ENCODE measurements around the gene BABAM2.
"Not testable (repeated sequence)": the region's sequence is repeated elsewhere in the genome, so short reads cannot be mapped to it uniquely, and the experiment has no call there.

Gene BABAM2

DNA sequence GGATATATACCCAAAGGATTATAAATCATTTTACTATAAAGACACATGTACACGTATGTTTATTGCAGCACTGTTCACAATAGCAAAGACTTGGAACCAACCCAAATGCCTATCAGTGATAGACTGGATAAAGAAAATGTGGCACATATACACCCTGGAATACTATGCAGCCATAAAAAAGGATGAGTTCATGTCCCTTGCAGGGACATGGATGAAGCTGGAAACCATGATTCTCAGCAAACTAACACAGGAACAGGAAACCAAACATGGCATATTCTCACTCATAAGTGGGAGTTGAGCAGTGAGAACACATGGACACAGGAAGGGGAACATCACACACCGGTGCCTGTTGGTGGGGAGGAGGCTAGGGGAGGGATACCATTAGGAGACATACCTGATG is 135.7 kb downstream of the BABAM2 start:
- not testable (repeated sequence) for H3K9me3 ChIP-seq (ENCODE audit: control insufficient read depth, low read length); H3K4me1 ChIP-seq (ENCODE audit: control insufficient read depth, insufficient read depth, low read length, poor library complexity, severe bottlenecking); H3K36me3 ChIP-seq (ENCODE audit: control insufficient read depth, insufficient read depth, low read length); H3K27ac ChIP-seq (ENCODE audit: low read depth, low read length, severe bottlenecking); H3K4me3 ChIP-seq (ENCODE audit: extremely low read depth, insufficient read depth, low read length, poor library complexity, severe bottlenecking)
- WGBS, 2 experiments (ENCODE audit: insufficient coverage in 2 of 2) = 80% methylated on average over 1 of the region's 2 CpGs; no CpG with 5 or more reads in 1 of the 2 experiments

- Histone ChIP-seq H3K36me3 (ENCODE audit: control insufficient read depth, insufficient read depth, low read length) (no peaks in the 10 kb centered on the region), H3K4me1 (ENCODE audit: control insufficient read depth, insufficient read depth, low read length, poor library complexity, severe bottlenecking) (no peaks in the 10 kb centered on the region), H3K4me3 (ENCODE audit: extremely low read depth, insufficient read depth, low read length, poor library complexity, severe bottlenecking) (no peak overlapping the region), H3K27ac (ENCODE audit: low read depth, low read length, severe bottlenecking) (no peak overlapping the region), H3K9me3 (ENCODE audit: control insufficient read depth, low read length) (no peaks in the 10 kb centered on the region)
- WGBS, 2 experiments (ENCODE audit: insufficient coverage in 2 of 2) = 93% methylated on average over 3 of the region's 7 CpGs; no CpG with 5 or more reads in 1 of the 2 experiments
These were observed 137.5 kb downstream of the BABAM2 start for GRCh38 chr2:28028025-28028424.

- Histone ChIP-seq H3K27ac (ENCODE audit: low read depth, low read length, severe bottlenecking) (no peak overlapping the region), H3K4me1 (ENCODE audit: control insufficient read depth, insufficient read depth, low read length, poor library complexity, severe bottlenecking) (no peaks in the 10 kb centered on the region), H3K4me3 (ENCODE audit: extremely low read depth, insufficient read depth, low read length, poor library complexity, severe bottlenecking) (no peak overlapping the region), H3K9me3 (ENCODE audit: control insufficient read depth, low read length) (no peaks in the 10 kb centered on the region), H3K36me3 (ENCODE audit: control insufficient read depth, insufficient read depth, low read length) (no peaks in the 10 kb centered on the region)
- WGBS, 2 experiments (ENCODE audit: insufficient coverage in 2 of 2) = 93 to 100% methylated on average over 1 to 2 of the region's 2 CpGs
These were observed 140.1 kb downstream of the BABAM2 start for GRCh38 chr2:28030600-28030999.

GRCh38 chr2:28032816-28033215 is 142.3 kb downstream of the BABAM2 start:
- H3K36me3 ChIP-seq (ENCODE audit: control insufficient read depth, insufficient read depth, low read length) = no peaks in the 10 kb centered on the region
- no CpG with 5 or more reads among the region's 4 CpGs for whole genome bisulfite sequencing, 2 experiments (ENCODE audit: insufficient coverage in 2 of 2)
- H3K9me3 ChIP-seq (ENCODE audit: control insufficient read depth, low read length) = no peaks in the 10 kb centered on the region
- no peak overlapping the region for H3K4me3 ChIP-seq (ENCODE audit: extremely low read depth, insufficient read depth, low read length, poor library complexity, severe bottlenecking)
- peaks cover 4% of the 10 kb centered on the region for H3K4me1 ChIP-seq (ENCODE audit: control insufficient read depth, insufficient read depth, low read length, poor library complexity, severe bottlenecking)
- H3K27ac ChIP-seq (ENCODE audit: low read depth, low read length, severe bottlenecking) = no peak overlapping the region

DNA sequence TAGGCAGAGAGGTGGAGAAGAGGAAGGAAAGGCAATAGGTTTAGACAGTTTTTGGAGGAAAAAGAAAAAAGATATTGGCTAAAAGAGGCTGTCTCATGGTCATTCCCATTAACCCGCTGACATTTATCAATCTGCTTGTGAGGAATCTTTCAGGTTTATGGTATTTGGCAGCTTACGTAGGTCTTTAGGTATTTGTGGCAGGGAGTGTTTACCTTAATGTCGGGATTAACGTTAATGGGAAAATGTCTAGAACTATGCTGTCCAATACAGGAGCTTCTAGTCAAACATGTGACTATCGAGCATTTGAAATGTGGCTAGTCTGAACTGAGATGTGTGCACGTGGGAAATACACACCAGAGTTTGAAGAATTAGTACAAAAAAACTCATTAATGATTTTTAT is 144.2 kb downstream of the BABAM2 start:
- no peak overlapping the region for H3K27ac ChIP-seq (ENCODE audit: low read depth, low read length, severe bottlenecking)
- no peak overlapping the region for H3K4me3 ChIP-seq (ENCODE audit: extremely low read depth, insufficient read depth, low read length, poor library complexity, severe bottlenecking)
- WGBS, 2 experiments (ENCODE audit: insufficient coverage in 2 of 2) = 100% methylated on average over 5 of the region's 6 CpGs
- H3K4me1 ChIP-seq (ENCODE audit: control insufficient read depth, insufficient read depth, low read length, poor library complexity, severe bottlenecking) = peaks cover 4% of the 10 kb centered on the region
- H3K36me3 ChIP-seq (ENCODE audit: control insufficient read depth, insufficient read depth, low read length) = no peaks in the 10 kb centered on the region
- no peaks in the 10 kb centered on the region for H3K9me3 ChIP-seq (ENCODE audit: control insufficient read depth, low read length)

- no peaks in the 10 kb centered on the region for H3K9me3 ChIP-seq (ENCODE audit: control insufficient read depth, low read length)
- H3K27ac ChIP-seq (ENCODE audit: low read depth, low read length, severe bottlenecking) = no peak overlapping the region
- H3K4me3 ChIP-seq (ENCODE audit: extremely low read depth, insufficient read depth, low read length, poor library complexity, severe bottlenecking) = no peak overlapping the region
- WGBS, 2 experiments (ENCODE audit: insufficient coverage in 2 of 2) = 92 to 100% methylated on average over 1 to 2 of the region's 3 CpGs
- no peaks in the 10 kb centered on the region for H3K36me3 ChIP-seq (ENCODE audit: control insufficient read depth, insufficient read depth, low read length)
- H3K4me1 ChIP-seq (ENCODE audit: control insufficient read depth, insufficient read depth, low read length, poor library complexity, severe bottlenecking) = peaks cover 4% of the 10 kb centered on the region
These were observed 144.7 kb downstream of the BABAM2 start for GRCh38 chr2:28035163-28035690.

- H3K36me3 ChIP-seq (ENCODE audit: control insufficient read depth, insufficient read depth, low read length) = no peaks in the 10 kb centered on the region
- no peak overlapping the region for H3K27ac ChIP-seq (ENCODE audit: low read depth, low read length, severe bottlenecking)
- H3K9me3 ChIP-seq (ENCODE audit: control insufficient read depth, low read length) = no peaks in the 10 kb centered on the region
- H3K4me3 ChIP-seq (ENCODE audit: extremely low read depth, insufficient read depth, low read length, poor library complexity, severe bottlenecking) = no peak overlapping the region
- H3K4me1 ChIP-seq (ENCODE audit: control insufficient read depth, insufficient read depth, low read length, poor library complexity, severe bottlenecking) = peaks cover 4% of the 10 kb centered on the region
- 97 to 100% methylated on average over 2 to 3 of the region's 4 CpGs for WGBS, 2 experiments (ENCODE audit: insufficient coverage in 2 of 2)
These were observed 145.3 kb downstream of the BABAM2 start for GRCh38 chr2:28035816-28036215.

GRCh38 chr2:28036307-28036706 is 145.8 kb downstream of the BABAM2 start:
- H3K4me1 ChIP-seq (ENCODE audit: control insufficient read depth, insufficient read depth, low read length, poor library complexity, severe bottlenecking) = peaks cover 4% of the 10 kb centered on the region
- no peaks in the 10 kb centered on the region for H3K36me3 ChIP-seq (ENCODE audit: control insufficient read depth, insufficient read depth, low read length)
- no peak overlapping the region for H3K4me3 ChIP-seq (ENCODE audit: extremely low read depth, insufficient read depth, low read length, poor library complexity, severe bottlenecking)
- H3K27ac ChIP-seq (ENCODE audit: low read depth, low read length, severe bottlenecking) = no peak overlapping the region
- H3K9me3 ChIP-seq (ENCODE audit: control insufficient read depth, low read length) = no peaks in the 10 kb centered on the region
- no CpG with 5 or more reads among the region's 1 CpG for WGBS, 2 experiments (ENCODE audit: insufficient coverage in 2 of 2)

DNA sequence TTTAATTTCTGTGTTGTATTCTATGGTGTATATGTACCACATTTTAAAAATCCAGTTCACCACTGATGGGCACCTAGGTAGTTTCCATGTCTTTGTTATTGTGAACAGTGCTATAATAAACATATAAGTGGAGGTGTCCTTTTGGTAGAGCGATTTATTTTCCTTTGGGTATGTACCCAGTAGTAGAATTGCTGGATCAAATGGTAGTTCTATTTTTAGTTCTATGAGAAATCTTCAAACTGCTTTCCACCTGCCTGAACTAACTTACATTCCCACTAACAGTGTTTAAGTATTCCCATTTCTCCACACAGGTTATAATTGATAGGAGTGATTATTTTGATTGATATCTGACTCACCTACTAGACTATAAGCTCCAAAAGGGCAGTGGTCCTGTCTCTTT is 148.2 kb downstream of the BABAM2 start:
- Histone ChIP-seq H3K4me1 (ENCODE audit: control insufficient read depth, insufficient read depth, low read length, poor library complexity, severe bottlenecking) (peaks cover 4% of the 10 kb centered on the region), H3K36me3 (ENCODE audit: control insufficient read depth, insufficient read depth, low read length) (no peaks in the 10 kb centered on the region), H3K9me3 (ENCODE audit: control insufficient read depth, low read length) (no peaks in the 10 kb centered on the region), H3K27ac (ENCODE audit: low read depth, low read length, severe bottlenecking) (no peak overlapping the region), H3K4me3 (ENCODE audit: extremely low read depth, insufficient read depth, low read length, poor library complexity, severe bottlenecking) (no peak overlapping the region)
- 100% methylated on average over 1 of the region's 1 CpG; no CpG with 5 or more reads in 1 of the 2 experiments for WGBS, 2 experiments (ENCODE audit: insufficient coverage in 2 of 2)

DNA sequence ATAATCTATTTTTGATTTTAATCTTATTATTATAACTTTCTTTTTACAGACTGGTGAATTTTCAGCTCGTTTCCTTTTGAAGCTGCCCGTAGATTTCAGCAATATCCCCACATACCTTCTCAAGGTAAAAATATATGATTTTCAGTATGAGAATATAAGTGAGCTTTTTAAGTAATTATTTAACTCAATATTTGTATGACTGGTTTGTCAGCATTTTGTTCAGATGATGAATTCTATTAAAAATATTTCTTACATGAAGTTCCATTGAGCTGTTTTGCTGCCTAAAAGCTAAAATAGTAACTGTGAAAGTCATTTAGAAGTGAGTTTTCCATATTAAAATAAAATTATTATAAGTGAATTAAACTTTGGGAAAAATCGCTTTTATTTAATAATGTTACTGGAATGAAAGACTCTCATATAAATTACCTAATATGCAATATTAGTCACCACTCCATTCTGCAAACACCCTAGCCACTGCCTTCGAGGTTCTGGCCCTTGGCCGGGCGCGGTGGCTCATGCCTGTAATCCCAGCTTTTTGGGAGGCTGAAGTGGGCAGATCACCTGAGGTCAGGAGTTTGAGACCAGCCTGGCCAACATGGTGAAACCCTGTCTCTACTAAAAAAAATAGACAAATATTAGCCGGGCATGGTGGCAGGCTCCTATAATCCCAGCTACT is 155.3 kb downstream of the BABAM2 start:
- Histone ChIP-seq H3K36me3 (ENCODE audit: control insufficient read depth, insufficient read depth, low read length) (no peaks in the 10 kb centered on the region), H3K4me3 (ENCODE audit: extremely low read depth, insufficient read depth, low read length, poor library complexity, severe bottlenecking) (no peak overlapping the region), H3K9me3 (ENCODE audit: control insufficient read depth, low read length) (no peaks in the 10 kb centered on the region), H3K4me1 (ENCODE audit: control insufficient read depth, insufficient read depth, low read length, poor library complexity, severe bottlenecking) (no peaks in the 10 kb centered on the region), H3K27ac (ENCODE audit: low read depth, low read length, severe bottlenecking) (no peak overlapping the region)
- 97 to 100% methylated on average over 4 of the region's 8 CpGs for WGBS, 2 experiments (ENCODE audit: insufficient coverage in 2 of 2)

GRCh38 chr2:28046921-28047320 is 156.4 kb downstream of the BABAM2 start:
- WGBS, 2 experiments (ENCODE audit: insufficient coverage in 2 of 2) = no CpG with 5 or more reads among the region's 2 CpGs
- Histone ChIP-seq H3K9me3 (ENCODE audit: control insufficient read depth, low read length) (no peaks in the 10 kb centered on the region), H3K4me3 (ENCODE audit: extremely low read depth, insufficient read depth, low read length, poor library complexity, severe bottlenecking) (no peak overlapping the region), H3K27ac (ENCODE audit: low read depth, low read length, severe bottlenecking) (no peak overlapping the region), H3K4me1 (ENCODE audit: control insufficient read depth, insufficient read depth, low read length, poor library complexity, severe bottlenecking) (no peaks in the 10 kb centered on the region), H3K36me3 (ENCODE audit: control insufficient read depth, insufficient read depth, low read length) (no peaks in the 10 kb centered on the region)

Data from mesodermal cell (in vitro differentiated cells).